Measurements from ENCODE around the gene ELFN2. TPM values are rescaled to one million over a fixed set of nuclear protein-coding genes. Genes with fewer than 3 reads are reported as not detected.

ELFN2 gene
- total RNA-seq, 4 donors from 2014 or later = under 0.01 TPM; not detected in 2

- in situ Hi-C loops (cut with MboI; ENCODE audit: low pct_ligation_motif_present in 1 of 4, low pct_unique_long_range_greater_than_20kb in 1 of 4, low sequenced_read_pairs in 3 of 4) (loop anchor here in 2 of 4 donors (10.0 kb wide), 2 partner anchors 109 to 119 kb away; no protein-coding TSS in a partner anchor), intact Hi-C loops (cut with DNase I; ENCODE audit: low total_unique reads) (no loop called here)
- no peak overlapping the region for H3K27ac ChIP-seq
- no peak overlapping the region for H3K4me3 ChIP-seq
- no peaks in the 10 kb centered on the region for H3K9me3 ChIP-seq
- no peaks in the 10 kb centered on the region for H3K36me3 ChIP-seq
- no peaks in the 10 kb centered on the region for H3K4me1 ChIP-seq
- peaks cover 73% of the 10 kb centered on the region for H3K27me3 ChIP-seq
- TF ChIP-seq CTCF (IDR thresholded peaks at IDR 0.05) (no peak), EP300 (IDR thresholded peaks at IDR 0.05; ENCODE audit: low read depth) (no peak), POLR2A (IDR thresholded peaks at IDR 0.05) (no peak), POLR2AphosphoS5 (IDR thresholded peaks at IDR 0.05) (no peak)
- DNase-seq = no peak
- WGBS, 2 donors (ENCODE audit: low coverage in 1 of 2) = 57% methylated on average over 11 of the region's 11 CpGs; no CpG with 5 or more reads in 1 of the 2 donors
These were observed 6.5 kb upstream of the ELFN2 start for GRCh38 chr22:37433786-37434185.

- H3K27ac ChIP-seq = no peak overlapping the region
- intact Hi-C loops (cut with DNase I; ENCODE audit: low total_unique reads) = no loop called here
- H3K9me3 ChIP-seq = no peaks in the 10 kb centered on the region
- TF ChIP-seq EP300 (IDR thresholded peaks at IDR 0.05; ENCODE audit: low read depth) (no peak), POLR2AphosphoS5 (IDR thresholded peaks at IDR 0.05) (no peak), CTCF (IDR thresholded peaks at IDR 0.05) (no peak), POLR2A (IDR thresholded peaks at IDR 0.05) (no peak)
- no peak for DNase-seq
- no peaks in the 10 kb centered on the region for H3K36me3 ChIP-seq
- no peak overlapping the region for H3K4me3 ChIP-seq
- 83 to 89% methylated on average over 1 to 3 of the region's 3 CpGs for WGBS, 2 donors (ENCODE audit: low coverage in 1 of 2)
- in situ Hi-C loops (cut with MboI; ENCODE audit: low pct_ligation_motif_present in 1 of 4, low pct_unique_long_range_greater_than_20kb in 1 of 4, low sequenced_read_pairs in 3 of 4) = loop anchor here in 2 of 4 donors (10.0 kb wide), 2 partner anchors 108 to 118 kb away; no protein-coding TSS in a partner anchor
- H3K4me1 ChIP-seq = peaks cover 0 to 3% (median 0%) of the 10 kb centered on the region in 4 donors
- peaks cover 82% of the 10 kb centered on the region for H3K27me3 ChIP-seq
These were observed 5.4 kb upstream of the ELFN2 start for GRCh38 chr22:37432708-37433054.

- H3K27me3 ChIP-seq = peaks cover 84% of the 10 kb centered on the region
- no peak overlapping the region for H3K27ac ChIP-seq
- no peak overlapping the region for H3K4me3 ChIP-seq
- no peaks in the 10 kb centered on the region for H3K36me3 ChIP-seq
- peaks cover 0 to 7% (median 4%) of the 10 kb centered on the region in 4 donors for H3K4me1 ChIP-seq
- no peaks in the 10 kb centered on the region for H3K9me3 ChIP-seq
- TF ChIP-seq POLR2A (IDR thresholded peaks at IDR 0.05) = no peak
- TF ChIP-seq POLR2AphosphoS5 (IDR thresholded peaks at IDR 0.05) = no peak
- TF ChIP-seq EP300 (IDR thresholded peaks at IDR 0.05; ENCODE audit: low read depth) = no peak
- TF ChIP-seq CTCF (IDR thresholded peaks at IDR 0.05) = no peak
- in situ Hi-C loops (cut with MboI; ENCODE audit: low pct_ligation_motif_present in 1 of 4, low pct_unique_long_range_greater_than_20kb in 1 of 4, low sequenced_read_pairs in 3 of 4) = loop anchor here in 2 of 4 donors (10.0 kb wide), 2 partner anchors 107 to 117 kb away; no protein-coding TSS in a partner anchor
- intact Hi-C loops (cut with DNase I; ENCODE audit: low total_unique reads) = no loop called here
- WGBS, 2 donors (ENCODE audit: low coverage in 1 of 2) = 47 to 64% methylated on average over 5 to 14 of the region's 14 CpGs
- DNase-seq = no peak
These were observed 4.8 kb upstream of the ELFN2 start for GRCh38 chr22:37431801-37432707.

GRCh38 chr22:37431366-37431765 is 4.1 kb upstream of the ELFN2 start:
- in situ Hi-C loops (cut with MboI; ENCODE audit: low pct_ligation_motif_present in 1 of 4, low pct_unique_long_range_greater_than_20kb in 1 of 4, low sequenced_read_pairs in 3 of 4) = loop anchor here in 2 of 4 donors (10.0 kb wide), 2 partner anchors 107 to 117 kb away; no protein-coding TSS in a partner anchor
- TF ChIP-seq EP300 (IDR thresholded peaks at IDR 0.05; ENCODE audit: low read depth) (no peak), POLR2A (IDR thresholded peaks at IDR 0.05) (no peak), POLR2AphosphoS5 (IDR thresholded peaks at IDR 0.05) (no peak), CTCF (IDR thresholded peaks at IDR 0.05) (no peak)
- WGBS, 2 donors (ENCODE audit: low coverage in 1 of 2) = 48 to 69% methylated on average over 3 to 9 of the region's 9 CpGs
- Histone ChIP-seq H3K27me3 (peaks cover 91% of the 10 kb centered on the region), H3K4me3 (no peak overlapping the region), H3K9me3 (no peaks in the 10 kb centered on the region), H3K27ac (no peak overlapping the region), H3K4me1 (peaks cover 0 to 9% (median 6%) of the 10 kb centered on the region in 4 donors), H3K36me3 (no peaks in the 10 kb centered on the region)
- intact Hi-C loops (cut with DNase I; ENCODE audit: low total_unique reads) = no loop called here
- DNase-seq = no peak

Measured in transverse colon (tissue), 4 donors.